HCT116 (cell line): ENCODE data around the gene BTD. TPM values are rescaled to one million over a fixed set of nuclear protein-coding genes. Genes with fewer than 3 reads are reported as not detected.
A peak's percentile ranks its signal among the peaks of the same experiment; 100 is the strongest.

Experiments
- ATAC-seq: fragments of 200-7000 bp; cut with Tn5 transposase; 2 replicates; pipeline ENCODE4 v1.9.1; 2020; ENCODE audit warnings: mild to moderate bottlenecking, moderate library complexity
- BruUV-seq: library from RNA; stranded (reverse); fragments of 400-500 nt; replicated peaks from 2 replicates; lab custom pipeline; 2021; lab: Mats Ljungman, UMichigan
- CTCF ChIA-PET: fragments of 300-600 bp; sonication (Branson Sonifier 250); formaldehyde crosslinking; loops from one replicate; lab custom pipeline; 2021; ENCODE audit warnings: antibody characterized with exemption; lab: Charles Lee
- POLR2A ChIA-PET: fragments of 300-600, 350-600 bp; sonication (Branson Sonifier 250); formaldehyde crosslinking; loops from one replicate; lab custom pipeline; 2021; ENCODE audit warnings: antibody characterized with exemption; lab: Charles Lee
- RAD21 ChIA-PET, 2 experiments: fragments of 300-600 bp; sonication (Branson Sonifier 250); formaldehyde crosslinking; loops; one replicate each; lab custom pipeline; 2023; ENCODE audit warnings: low total read pairs in 2 of 2; ENCODE audit not compliant: uncharacterized antibody in 2 of 2, unreplicated experiment in 2 of 2, low non-redundant PET in 1 of 2; lab: Charles Lee
- DNase-seq: peaks from one replicate; pipeline ENCODE4 v3.0.0-alpha.2; 2010; ENCODE audit warnings: low read depth, low spot score
- H2AFZ ChIP-seq: fragments of 200-600 bp; shearing (Covaris generic), sonication (generic); 2 replicates; pipeline ENCODE4 v1.6.1; 2017; ENCODE audit warnings: low read depth, mixed run types, mixed read lengths, antibody characterized with exemption, low read length; ENCODE audit not compliant: poor library complexity, severe bottlenecking
- H3K27ac ChIP-seq: 2 replicates; pipeline ENCODE4 v1.5.1; 2012; ENCODE audit warnings: low read depth, low read length
- H3K27me3 ChIP-seq: fragments of 200-600 bp; sonication (generic); 2 replicates; pipeline ENCODE4 v1.6.1; 2016; ENCODE audit warnings: mixed run types, low read length, mixed read lengths; ENCODE audit not compliant: insufficient read depth
- H3K36me3 ChIP-seq, 2 experiments: fragments of 200-500 bp in 1 of 2; fragments of 200-600 bp in 1 of 2; sonication (Bioruptor generic) in 1 of 2; sonication (generic) in 1 of 2; 2 replicates each; pipeline versions ENCODE4 v1.5.1 to v1.6.1; 2014 to 2016; ENCODE audit warnings: low read length in 2 of 2, inconsistent platforms in 1 of 2, mixed read lengths in 1 of 2, mixed run types in 1 of 2; ENCODE audit not compliant: insufficient read depth in 2 of 2, control insufficient read depth in 1 of 2
- H3K4me1 ChIP-seq, 2 experiments: fragments of 200-600 bp in 1 of 2; sonication (generic) in 1 of 2; 2 replicates each; pipeline versions ENCODE4 v1.5.1 to v1.6.1; 2012 to 2017; ENCODE audit warnings: low read length in 2 of 2, inconsistent platforms in 1 of 2, mild to moderate bottlenecking in 1 of 2, mixed read lengths in 1 of 2, mixed run types in 1 of 2, moderate library complexity in 1 of 2; ENCODE audit not compliant: insufficient read depth in 2 of 2, control insufficient read depth in 1 of 2
- H3K4me2 ChIP-seq: fragments of 200-600 bp; sonication (generic); 2 replicates; pipeline ENCODE4 v1.6.1; 2017; ENCODE audit warnings: mixed run types, low read length, mixed read lengths
- H3K4me3 ChIP-seq, 2 experiments: fragments of 200-600 bp in 1 of 2; sonication (generic) in 1 of 2; replicated peaks in 1 of 2; 2 replicates each; pipeline ENCODE4 v1.5.1; 2011 to 2016; ENCODE audit warnings: low read length in 2 of 2, control low read depth in 1 of 2, low read depth in 1 of 2, mild to moderate bottlenecking in 1 of 2, mixed read lengths in 1 of 2, mixed run types in 1 of 2
- H3K79me2 ChIP-seq: fragments of 200-600 bp; sonication (generic); 2 replicates; pipeline ENCODE4 v1.6.1; 2017; ENCODE audit warnings: mild to moderate bottlenecking, mixed run types, low read length, moderate library complexity, mixed read lengths; ENCODE audit not compliant: insufficient read depth
- H3K9ac ChIP-seq: fragments of 200-600 bp; sonication (generic); 2 replicates; pipeline ENCODE4 v1.6.1; 2016; ENCODE audit warnings: low read length, mixed read lengths
- H3K9me2 ChIP-seq: fragments of 200-600 bp; sonication (generic), shearing (Covaris generic); 2 replicates; pipeline ENCODE4 v1.6.1; 2017; ENCODE audit warnings: mixed run types, mild to moderate bottlenecking, moderate library complexity; ENCODE audit not compliant: insufficient read depth
- H3K9me3 ChIP-seq, 2 experiments: fragments of 200-500 bp in 1 of 2; fragments of 200-600 bp in 1 of 2; sonication (Bioruptor generic) in 1 of 2; sonication (generic) in 1 of 2; 2 replicates each; pipeline ENCODE4 v1.6.1; 2014 to 2017; ENCODE audit warnings: low read length in 2 of 2, mixed read lengths in 2 of 2, inconsistent platforms in 1 of 2, low read depth in 1 of 2, mild to moderate bottlenecking in 1 of 2, mixed run types in 1 of 2, moderate library complexity in 1 of 2; ENCODE audit not compliant: control insufficient read depth in 1 of 2, insufficient read depth in 1 of 2
- H4K20me1 ChIP-seq: fragments of 200-600 bp; sonication (generic), shearing (Covaris generic); 2 replicates; pipeline ENCODE4 v1.6.1; 2017; ENCODE audit warnings: mixed run types, mild to moderate bottlenecking, moderate library complexity; ENCODE audit not compliant: insufficient read depth
- ATF3 ChIP-seq: IDR thresholded peaks from 2 replicates; pipeline ENCODE4 v1.6.1; 2012
- CEBPB ChIP-seq: IDR thresholded peaks from 2 replicates; pipeline ENCODE4 v1.6.1; 2012; ENCODE audit warnings: low read depth
- EGR1 ChIP-seq: IDR thresholded peaks from 2 replicates; pipeline ENCODE4 v1.6.1; 2012; ENCODE audit warnings: low read depth
- ELF1 ChIP-seq: IDR thresholded peaks from 2 replicates; pipeline ENCODE4 v1.6.1; 2012; ENCODE audit warnings: low read depth, borderline replicate concordance
- EZH2 ChIP-seq: fragments of 200-600 bp; sonication (generic); IDR thresholded peaks from 2 replicates; pipeline ENCODE4 v1.6.1; 2017; ENCODE audit warnings: antibody characterized with exemption, mixed run types
- EZH2phosphoT487 ChIP-seq: fragments of 200-600 bp; IDR thresholded peaks from 2 replicates; pipeline ENCODE4 v1.6.1; 2018; ENCODE audit warnings: antibody characterized with exemption, borderline replicate concordance
- POLR2AphosphoS5 ChIP-seq: IDR thresholded peaks from 2 replicates; pipeline ENCODE4 v1.6.1; 2011; ENCODE audit warnings: mild to moderate bottlenecking, low read depth, low read length, moderate library complexity
- SIN3A ChIP-seq: IDR thresholded peaks from 2 replicates; pipeline ENCODE4 v1.6.1; 2012; ENCODE audit warnings: low read depth
- SP1 ChIP-seq: IDR thresholded peaks from 2 replicates; pipeline ENCODE4 v1.6.1; 2012; ENCODE audit warnings: low read depth
- TCF7L2 ChIP-seq: IDR thresholded peaks from 2 replicates; pipeline ENCODE4 v1.7.0; 2011; ENCODE audit warnings: borderline replicate concordance, inconsistent platforms; ENCODE audit not compliant: insufficient read depth, insufficient read length; ENCODE audit errors: extremely low read depth
- YY1 ChIP-seq: IDR thresholded peaks from 2 replicates; pipeline ENCODE4 v1.6.1; 2011; ENCODE audit warnings: low read length, low read depth, moderate library complexity, mild to moderate bottlenecking; ENCODE audit not compliant: insufficient replicate concordance; ENCODE audit errors: extremely low read depth
- ZBTB33 ChIP-seq: IDR thresholded peaks from 2 replicates; pipeline ENCODE4 v1.6.1; 2011; ENCODE audit warnings: mild to moderate bottlenecking, low read length, moderate library complexity; ENCODE audit not compliant: insufficient replicate concordance; ENCODE audit errors: extremely low read depth
- ZFX ChIP-seq: fragments of 450-650 bp; IDR thresholded peaks from 2 replicates; pipeline ENCODE4 v1.6.1; 2017
- intact Hi-C: fragments of 100-400 bp; cut with micrococcal nuclease; formaldehyde crosslinking; loops from 2 replicates; pipeline ENCODE4 v1.10.0; 2022
- total RNA-seq: library from RNA; stranded (reverse); gene quantifications from one replicate; pipeline ENCODE4 v1.2.1, GENCODE V29; 2021; ENCODE audit not compliant: unreplicated experiment

Gene BTD
- total RNA-seq, 1 experiment from 2014 or later = 5.0 TPM

- TF ChIP-seq EZH2phosphoT487 = no peak
- no peak for TF ChIP-seq ZFX
- peak; percentile 50 for TF ChIP-seq YY1
- peak; percentile 99 for TF ChIP-seq POLR2AphosphoS5
- TF ChIP-seq TCF7L2 = no peak
- TF ChIP-seq EZH2 = no peak
These were observed at the start of gene BTD, which contains the start of gene HACL1 (continued) for GRCh38 chr3:15601399-15602145.

- Histone ChIP-seq H3K4me1 (no peaks in the 10 kb centered on the region), H2AFZ (no peak overlapping the region), H3K36me3 (no peaks in the 10 kb centered on the region), H3K4me2 (no peak overlapping the region), H3K27ac (no peak overlapping the region), H3K9me3 (no peaks in the 10 kb centered on the region), H3K9ac (no peak overlapping the region), H3K79me2 (no peaks in the 10 kb centered on the region), H4K20me1 (no peaks in the 10 kb centered on the region), H3K9me2 (no peaks in the 10 kb centered on the region), H3K27me3 (no peaks in the 10 kb centered on the region), H3K4me3 (no peak overlapping the region)
- ChIA-PET CTCF (no interaction called here), RAD21 (no interaction called here), POLR2A (no interaction called here)
- ATAC-seq (no peak), DNase-seq (no peak)
- no TSS peak for BruUV-seq
- intact Hi-C loops = no loop called here
- no peak for TF ChIP-seq CEBPB
- no peak for TF ChIP-seq SP1
- no peak for TF ChIP-seq ELF1
- no peak for TF ChIP-seq YY1
- TF ChIP-seq ATF3 = no peak
- no peak for TF ChIP-seq EGR1
- no peak for TF ChIP-seq SIN3A
- TF ChIP-seq ZBTB33 = no peak
- TF ChIP-seq, all 23 proteins: peak for 0
These were observed 49.6 kb upstream of the BTD start for GRCh38 chr3:15551902-15552301.
